BE2C (cell line): ENCODE data around the gene HTR3E.

Experiments
- DNase-seq: peaks from one replicate; pipeline ENCODE4 v3.0.0-alpha.2; 2020
- H3K27me3 ChIP-seq: fragments of 250-450 bp; sonication (Bioruptor Pico); 2 replicates; pipeline ENCODE4 v1.5.1; 2020; ENCODE audit warnings: mild to moderate bottlenecking
- H3K36me3 ChIP-seq: fragments of 250-450 bp; sonication (Bioruptor Pico); 2 replicates; pipeline ENCODE4 v1.5.1; 2020; ENCODE audit warnings: mild to moderate bottlenecking
- H3K4me1 ChIP-seq: fragments of 250-450 bp; sonication (Bioruptor Pico); 2 replicates; pipeline ENCODE4 v1.5.1; 2020
- H3K4me3 ChIP-seq: 2 replicates; pipeline ENCODE4 v1.5.1; 2011; ENCODE audit warnings: low read depth, low read length
- H3K9me3 ChIP-seq: fragments of 250-450 bp; sonication (Bioruptor Pico); 2 replicates; pipeline ENCODE4 v1.5.1; 2020
- TF ChIP-seq, protein P1 (sequence below): IDR thresholded peaks from 2 replicates; pipeline ENCODE4 v1.5.1; 2012; ENCODE audit warnings: mild to moderate bottlenecking, low read depth, low read length

Gene HTR3E

DNA sequence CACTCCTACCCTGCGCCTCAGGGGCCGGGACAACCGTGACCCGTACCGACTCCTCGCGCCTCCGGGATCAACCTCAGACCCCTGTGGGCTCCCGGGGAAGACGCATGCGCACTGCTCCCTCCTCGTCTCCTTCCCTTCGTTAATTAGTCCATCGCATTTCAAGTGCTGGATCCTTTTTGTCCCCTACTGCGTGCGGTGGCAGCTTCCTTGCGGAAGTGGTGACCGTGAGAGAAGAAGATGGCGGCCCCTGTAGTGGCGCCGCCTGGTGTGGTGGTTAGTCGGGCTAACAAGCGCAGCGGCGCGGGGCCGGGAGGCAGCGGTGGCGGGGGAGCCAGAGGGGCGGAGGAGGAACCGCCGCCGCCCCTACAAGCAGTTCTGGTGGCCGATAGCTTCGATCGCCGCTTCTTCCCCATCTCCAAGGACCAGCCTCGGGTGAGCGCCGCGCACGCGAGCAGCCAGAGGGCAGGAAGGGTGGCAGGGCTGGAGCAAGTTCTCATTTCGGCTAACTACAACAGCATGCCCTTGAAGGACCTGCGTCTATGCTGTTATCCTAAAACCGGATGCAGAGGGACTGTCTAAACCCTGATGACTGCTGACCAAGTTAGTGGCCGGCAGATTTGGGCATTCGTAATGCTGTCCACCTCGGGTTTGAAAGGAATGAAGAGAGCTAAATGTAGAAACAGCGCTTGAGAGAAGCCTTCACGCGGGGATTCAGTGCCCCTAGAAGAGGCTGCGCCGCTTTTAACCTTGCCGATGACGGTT, 38.5 kb downstream of the HTR3E start, which contains the start of gene EIF2B5:
TSS of gene EIF2B5 (plus strand) at position 210 of the 762 bp plus-strand sequence. CDS start at position 238, 28 bp downstream.
- peak; percentile 94 for DNase-seq
- Histone ChIP-seq H3K36me3 (peaks cover 25% of the 10 kb centered on the region), H3K9me3 (no peaks in the 10 kb centered on the region), H3K4me1 (no peaks in the 10 kb centered on the region; the same call in 1 of the 2 replicates), H3K27me3 (no peaks in the 10 kb centered on the region), H3K4me3 (peak within 1 kb of the TSS; percentile 100)
- TF ChIP-seq, protein P1, sequence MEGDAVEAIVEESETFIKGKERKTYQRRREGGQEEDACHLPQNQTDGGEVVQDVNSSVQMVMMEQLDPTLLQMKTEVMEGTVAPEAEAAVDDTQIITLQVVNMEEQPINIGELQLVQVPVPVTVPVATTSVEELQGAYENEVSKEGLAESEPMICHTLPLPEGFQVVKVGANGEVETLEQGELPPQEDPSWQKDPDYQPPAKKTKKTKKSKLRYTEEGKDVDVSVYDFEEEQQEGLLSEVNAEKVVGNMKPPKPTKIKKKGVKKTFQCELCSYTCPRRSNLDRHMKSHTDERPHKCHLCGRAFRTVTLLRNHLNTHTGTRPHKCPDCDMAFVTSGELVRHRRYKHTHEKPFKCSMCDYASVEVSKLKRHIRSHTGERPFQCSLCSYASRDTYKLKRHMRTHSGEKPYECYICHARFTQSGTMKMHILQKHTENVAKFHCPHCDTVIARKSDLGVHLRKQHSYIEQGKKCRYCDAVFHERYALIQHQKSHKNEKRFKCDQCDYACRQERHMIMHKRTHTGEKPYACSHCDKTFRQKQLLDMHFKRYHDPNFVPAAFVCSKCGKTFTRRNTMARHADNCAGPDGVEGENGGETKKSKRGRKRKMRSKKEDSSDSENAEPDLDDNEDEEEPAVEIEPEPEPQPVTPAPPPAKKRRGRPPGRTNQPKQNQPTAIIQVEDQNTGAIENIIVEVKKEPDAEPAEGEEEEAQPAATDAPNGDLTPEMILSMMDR: peak; percentile 48

DNA sequence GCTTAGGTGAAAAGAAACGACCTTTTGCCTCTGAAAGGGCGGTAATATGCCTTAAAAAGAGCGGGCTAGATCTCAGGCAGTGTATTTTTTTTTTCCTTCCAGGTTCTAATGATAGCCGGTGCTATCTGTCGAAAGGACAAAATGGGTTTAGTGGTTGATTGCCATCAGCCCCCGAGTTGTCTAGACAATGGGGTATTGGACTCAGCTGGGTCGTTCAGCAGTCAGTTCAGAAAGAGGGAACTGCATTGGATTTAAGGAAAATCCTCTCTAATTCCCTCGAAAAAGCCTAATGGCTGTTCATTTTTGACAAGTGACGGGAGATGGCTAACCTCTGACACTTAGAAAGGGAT, 39.0 kb downstream of the HTR3E start:
- H3K4me3 ChIP-seq: peak overlapping the region; percentile 100
- H3K36me3 ChIP-seq: peaks cover 31% of the 10 kb centered on the region
- H3K9me3 ChIP-seq: no peaks in the 10 kb centered on the region
- TF ChIP-seq, protein P1: no peak
- H3K27me3 ChIP-seq: no peaks in the 10 kb centered on the region
- no peaks in the 10 kb centered on the region; the same call in 1 of the 2 replicates for H3K4me1 ChIP-seq
- no peak for DNase-seq

DNA sequence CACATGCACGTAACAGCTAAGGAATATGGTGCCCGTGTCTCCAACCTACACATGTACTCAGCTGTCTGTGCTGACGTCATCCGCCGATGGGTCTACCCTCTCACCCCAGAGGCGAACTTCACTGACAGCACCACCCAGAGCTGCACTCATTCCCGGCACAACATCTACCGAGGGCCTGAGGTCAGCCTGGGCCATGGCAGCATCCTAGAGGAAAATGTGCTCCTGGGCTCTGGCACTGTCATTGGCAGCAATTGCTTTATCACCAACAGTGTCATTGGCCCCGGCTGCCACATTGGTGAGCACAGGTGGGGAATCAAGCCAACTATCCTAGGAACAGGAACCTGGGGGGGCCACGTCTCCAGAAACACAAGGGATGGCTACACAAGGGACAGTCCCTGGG, 43.6 kb downstream of the HTR3E start:
- H3K4me3 ChIP-seq: no peak overlapping the region
- H3K36me3 ChIP-seq: peaks cover 76% of the 10 kb centered on the region
- no peaks in the 10 kb centered on the region for H3K27me3 ChIP-seq
- TF ChIP-seq, protein P1: no peak
- no peak for DNase-seq
- no peaks in the 10 kb centered on the region for H3K9me3 ChIP-seq
- no peaks in the 10 kb centered on the region; the same call in 1 of the 2 replicates for H3K4me1 ChIP-seq

DNA sequence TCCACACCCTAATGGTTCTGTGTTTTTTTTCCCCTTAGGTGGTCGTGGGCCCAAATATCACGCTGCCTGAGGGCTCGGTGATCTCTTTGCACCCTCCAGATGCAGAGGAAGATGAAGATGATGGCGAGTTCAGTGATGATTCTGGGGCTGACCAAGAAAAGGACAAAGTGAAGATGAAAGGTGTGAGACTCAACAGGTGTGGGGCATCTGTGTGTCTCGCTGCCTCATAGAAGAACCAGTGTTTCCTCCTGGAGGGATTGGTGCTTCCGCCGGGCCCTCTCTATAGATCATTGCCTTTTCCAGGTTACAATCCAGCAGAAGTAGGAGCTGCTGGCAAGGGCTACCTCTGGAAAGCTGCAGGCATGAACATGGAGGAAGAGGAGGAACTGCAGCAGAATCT, 45.3 kb downstream of the HTR3E start:
- TF ChIP-seq, protein P1: no peak
- Histone ChIP-seq H3K4me1 (no peaks in the 10 kb centered on the region), H3K36me3 (peaks cover 86% of the 10 kb centered on the region), H3K9me3 (no peaks in the 10 kb centered on the region), H3K27me3 (no peaks in the 10 kb centered on the region), H3K4me3 (no peak overlapping the region)
- DNase-seq: no peak

DNA sequence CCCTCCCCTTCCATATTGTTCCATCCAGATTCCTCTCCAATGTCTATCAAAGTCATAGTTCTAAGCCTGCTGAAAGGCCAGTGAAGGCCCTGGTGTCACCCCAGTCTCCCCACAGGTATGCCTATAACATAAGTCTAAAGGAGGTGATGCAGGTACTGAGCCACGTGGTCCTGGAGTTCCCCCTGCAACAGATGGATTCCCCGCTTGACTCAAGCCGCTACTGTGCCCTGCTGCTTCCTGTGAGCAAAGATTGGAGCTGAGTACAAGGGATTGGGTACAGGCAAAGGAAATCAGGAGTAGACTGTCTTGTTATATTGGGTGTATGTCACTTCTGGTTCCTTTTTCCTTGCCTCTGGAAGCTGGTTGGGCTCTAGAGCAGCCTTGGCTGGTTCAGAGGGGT, 46.5 kb downstream of the HTR3E start:
- H3K36me3 ChIP-seq: peaks cover 77% of the 10 kb centered on the region
- DNase-seq: no peak

DNA sequence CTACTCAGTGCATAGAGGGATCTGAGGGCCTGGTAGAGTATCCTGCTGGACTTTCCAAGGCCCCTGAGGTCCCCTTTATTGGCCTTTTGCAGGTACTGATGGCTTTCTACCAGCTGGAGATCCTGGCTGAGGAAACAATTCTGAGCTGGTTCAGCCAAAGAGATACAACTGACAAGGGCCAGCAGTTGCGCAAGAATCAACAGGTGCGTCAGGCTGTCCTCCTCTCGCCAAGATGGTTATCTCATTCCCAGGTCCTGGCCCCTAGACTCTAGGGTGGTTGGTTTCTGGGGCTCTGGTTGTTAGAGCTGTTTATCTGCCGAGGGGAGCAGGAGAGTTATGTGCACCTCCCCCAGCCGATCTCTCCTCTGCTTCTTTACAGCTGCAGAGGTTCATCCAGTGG, 47.6 kb downstream of the HTR3E start:
- no peak for DNase-seq
- Histone ChIP-seq H3K9me3 (no peaks in the 10 kb centered on the region), H3K4me1 (no peaks in the 10 kb centered on the region), H3K4me3 (no peak overlapping the region), H3K36me3 (peaks cover 70% of the 10 kb centered on the region), H3K27me3 (no peaks in the 10 kb centered on the region)
- TF ChIP-seq, protein P1: no peak

More for the DNA sequence above, 46.5 kb downstream of the HTR3E start:
- H3K9me3 ChIP-seq: no peaks in the 10 kb centered on the region
- H3K27me3 ChIP-seq: no peaks in the 10 kb centered on the region
- no peak overlapping the region for H3K4me3 ChIP-seq
- TF ChIP-seq, protein P1: no peak
- H3K4me1 ChIP-seq: no peaks in the 10 kb centered on the region
